ENCODE measurements around the gene DNAJC27.

Gene DNAJC27

DNA sequence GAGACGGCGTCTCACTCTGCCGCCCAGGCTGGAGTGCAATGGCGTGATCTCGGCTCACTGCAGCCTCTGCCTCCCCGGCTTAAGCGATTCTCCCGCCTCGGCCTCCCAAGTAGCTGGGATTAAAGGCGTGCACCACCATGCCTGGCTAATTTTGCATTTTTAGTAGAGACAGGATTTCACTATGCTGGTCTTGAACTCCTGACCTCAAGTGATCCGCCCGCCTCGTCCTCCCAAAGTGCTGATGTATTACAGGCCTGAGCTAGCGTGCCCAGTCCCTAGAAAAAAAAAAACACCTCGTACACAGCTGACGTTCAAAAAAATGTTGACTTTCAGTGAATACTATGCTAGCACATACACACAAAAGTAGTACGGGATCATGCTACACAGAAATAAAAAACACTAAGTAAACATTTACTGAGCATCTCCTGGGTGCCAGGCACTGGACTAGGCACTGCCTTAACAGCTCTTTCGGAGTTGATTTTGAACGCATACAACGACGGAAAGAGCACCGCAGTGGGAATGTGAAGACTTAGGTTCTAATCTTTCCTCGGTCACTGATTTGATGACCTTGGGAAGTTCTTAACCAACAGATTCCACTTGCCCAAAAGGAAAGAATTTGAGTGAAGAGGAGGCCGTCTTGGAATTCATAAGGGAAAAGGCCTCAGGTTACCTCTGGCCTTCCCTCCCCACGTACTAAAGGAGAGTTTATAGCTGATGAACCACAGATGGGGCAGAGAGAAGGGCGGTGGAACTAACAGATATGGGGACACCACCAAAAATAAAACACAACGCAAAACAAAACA lies 1.1 kb downstream of the DNAJC27 start:
- DNase-seq (ENCODE audit: low read depth, low spot score), result no peak

DNA sequence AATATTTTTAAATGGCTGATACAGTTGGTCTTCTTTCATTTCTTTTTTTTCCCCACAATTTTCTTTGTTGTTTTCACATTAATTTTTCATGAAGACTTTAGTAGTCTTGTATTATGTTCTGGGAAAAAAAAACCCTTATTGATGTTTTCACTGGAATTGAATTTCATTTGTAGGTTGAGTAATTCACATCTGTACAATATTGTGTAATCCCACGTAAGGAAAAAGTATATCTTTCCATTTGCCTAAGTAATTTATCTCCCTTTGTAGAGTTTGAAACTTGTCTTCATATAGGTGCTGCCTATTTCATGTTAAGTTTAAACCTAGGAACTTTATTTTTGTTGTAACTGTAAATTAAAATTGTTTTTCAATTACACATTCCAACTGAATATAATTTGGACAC lies 2.0 kb downstream of the DNAJC27 start:
- DNase-seq (ENCODE audit: low read depth, low spot score), result no peak

- no peak for DNase-seq (ENCODE audit: low read depth, low spot score)
These were observed 9.9 kb downstream of the DNAJC27 start for GRCh38 chr2:24961903-24962302.

DNA sequence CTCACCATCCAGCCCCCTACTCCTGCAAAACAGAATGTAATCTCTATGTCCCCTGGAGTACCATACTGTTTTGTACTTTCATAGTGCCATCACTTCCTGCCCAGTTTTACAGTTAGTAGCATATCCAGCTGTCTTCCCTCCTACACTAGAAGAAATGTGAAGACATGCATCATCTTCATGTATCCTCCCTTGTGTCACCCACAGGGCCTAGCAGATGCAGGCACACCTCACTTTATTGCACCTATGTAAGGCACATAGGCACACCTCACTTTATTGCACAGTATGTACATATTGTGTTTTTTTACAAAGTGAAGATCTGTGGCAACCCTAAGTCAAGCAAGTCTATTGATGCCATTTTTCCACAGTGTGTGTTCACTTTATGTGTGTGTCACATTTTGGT lies 12.0 kb downstream of the DNAJC27 start:
- no peak for DNase-seq (ENCODE audit: low read depth, low spot score)

DNA sequence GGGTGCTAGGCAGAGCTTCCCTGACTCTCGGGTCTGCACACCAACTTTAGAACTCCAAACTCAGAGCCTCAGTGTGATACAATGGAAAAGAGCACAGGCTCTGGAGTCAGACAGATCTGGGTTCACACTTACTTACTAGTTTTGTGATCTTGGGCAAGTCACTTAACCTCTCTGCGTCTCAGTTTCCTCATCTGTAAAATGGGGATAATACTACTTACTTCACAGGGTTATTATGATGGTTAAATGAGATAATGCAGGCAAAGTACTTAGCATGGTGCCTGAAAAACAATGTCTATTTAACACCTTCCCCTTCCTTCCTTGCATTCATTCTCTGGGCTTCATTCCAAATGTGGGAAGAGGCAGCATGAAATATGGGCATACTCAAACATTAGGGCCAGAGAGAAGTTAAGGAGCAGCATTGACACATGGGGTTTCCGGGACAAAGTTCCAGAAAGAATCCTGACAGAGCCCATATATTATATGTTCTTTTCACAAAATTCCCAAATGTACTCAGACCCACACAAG lies 13.3 kb downstream of the DNAJC27 start:
- no peak for DNase-seq (ENCODE audit: low read depth, low spot score)

DNA sequence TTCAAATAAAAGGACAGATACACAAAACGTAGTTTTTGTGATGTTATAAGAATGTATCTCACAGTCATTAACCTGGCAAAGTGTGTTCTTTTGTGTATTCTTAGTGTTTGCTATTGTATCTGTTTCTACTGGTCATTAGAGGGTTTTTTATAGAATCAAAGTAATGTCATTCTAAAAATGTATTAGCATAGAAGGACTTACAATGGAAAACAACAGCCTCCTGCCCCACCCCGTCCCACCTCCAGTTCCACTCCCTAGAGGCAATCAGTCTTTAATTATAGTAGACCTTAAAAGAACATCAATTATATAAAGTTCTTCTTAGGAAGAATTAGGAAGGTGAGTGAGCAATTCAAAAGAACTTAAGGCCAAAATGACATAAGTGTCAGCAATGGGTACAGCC lies 13.8 kb downstream of the DNAJC27 start:
- no peak for DNase-seq (ENCODE audit: low read depth, low spot score)

GRCh38 chr2:24957221-24957620 lies 14.5 kb downstream of the DNAJC27 start:
- no peak for DNase-seq (ENCODE audit: low read depth, low spot score)

DNA sequence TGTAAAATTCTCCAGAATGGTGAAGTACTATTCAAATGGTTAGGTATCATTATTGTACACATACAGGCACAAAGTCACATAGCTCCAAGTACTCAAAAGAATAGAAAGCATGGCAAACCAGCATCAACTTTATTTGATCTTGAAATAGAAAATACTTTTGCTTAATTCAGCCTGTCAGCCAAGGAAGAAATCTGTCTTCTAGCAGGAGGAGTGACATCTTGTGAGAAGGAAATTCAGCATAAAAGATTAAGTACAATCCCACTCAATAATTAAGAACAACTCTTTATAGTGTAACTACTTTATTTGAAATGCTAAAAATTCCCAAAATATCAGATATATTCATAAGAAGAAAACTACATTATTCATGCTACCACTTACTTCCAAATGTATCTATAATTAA lies 15.8 kb downstream of the DNAJC27 start:
- DNase-seq (ENCODE audit: low read depth, low spot score), result no peak

GRCh38 chr2:24955232-24955631 lies 16.5 kb downstream of the DNAJC27 start:
- DNase-seq (ENCODE audit: low read depth, low spot score), result no peak

GRCh38 chr2:24950102-24950501 lies 21.7 kb downstream of the DNAJC27 start:
- no peak for DNase-seq (ENCODE audit: low read depth, low spot score)

DNA sequence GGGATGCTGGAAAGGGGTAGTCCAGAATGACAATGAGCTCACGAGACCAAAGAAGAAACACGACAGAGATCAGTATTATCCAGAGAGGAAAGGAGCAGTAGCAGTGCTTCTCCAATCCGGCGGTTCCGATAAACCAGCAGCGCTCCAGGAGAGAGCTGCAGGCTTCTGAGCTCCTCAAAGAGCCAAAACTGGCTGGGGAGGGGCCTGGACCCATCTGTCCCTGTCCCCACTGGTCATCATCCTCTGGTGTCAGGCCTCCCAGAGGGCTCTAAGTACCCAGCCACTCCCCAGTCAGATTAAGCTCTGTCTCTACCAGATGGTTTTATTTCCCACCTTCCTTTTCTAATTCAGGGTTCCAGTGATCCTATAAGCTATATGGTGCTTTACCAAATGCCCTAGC lies 23.2 kb downstream of the DNAJC27 start:
- DNase-seq (ENCODE audit: low read depth, low spot score), result no peak

DNA sequence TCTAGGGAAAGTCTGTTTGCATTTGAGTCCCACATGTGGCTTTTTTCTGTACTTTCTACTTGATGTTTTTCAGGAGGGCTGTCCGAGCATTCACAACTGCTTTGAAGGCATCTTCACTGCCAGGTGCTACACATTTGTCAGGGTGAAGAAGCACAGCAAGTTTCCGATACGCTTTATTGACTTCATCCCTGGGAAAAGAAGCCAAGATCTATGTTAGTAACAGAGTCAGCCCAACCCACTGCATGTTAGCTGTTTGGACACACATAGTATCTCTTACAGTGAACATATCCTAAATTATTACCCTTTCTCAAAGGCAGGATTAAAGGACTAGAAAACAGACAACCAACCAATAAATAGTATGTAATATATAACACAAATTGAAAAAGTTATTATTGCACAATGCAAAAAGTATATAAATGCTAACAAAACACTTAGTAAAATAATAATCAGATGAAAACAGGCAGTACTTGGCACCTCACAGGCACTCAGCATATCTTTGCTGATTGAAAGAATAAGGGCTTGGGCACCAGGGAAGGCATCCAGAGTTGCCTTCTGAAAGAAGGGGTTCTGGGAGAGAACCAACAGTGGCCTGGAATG lies 24.1 kb downstream of the DNAJC27 start:
- DNase-seq (ENCODE audit: low read depth, low spot score), result no peak

- DNase-seq (ENCODE audit: low read depth, low spot score), result no peak
These were observed 25.8 kb downstream of the DNAJC27 start for GRCh38 chr2:24945907-24946306.

GRCh38 chr2:24943427-24944053 lies 28.2 kb downstream of the DNAJC27 start:
- DNase-seq (ENCODE audit: low read depth, low spot score), result no peak

GRCh38 chr2:24939353-24939752 lies 32.4 kb downstream of the DNAJC27 start:
- no peak for DNase-seq (ENCODE audit: low read depth, low spot score)

- no peak for DNase-seq (ENCODE audit: low read depth, low spot score)
These were observed 34.5 kb downstream of the DNAJC27 start for GRCh38 chr2:24937236-24937635.

DNA sequence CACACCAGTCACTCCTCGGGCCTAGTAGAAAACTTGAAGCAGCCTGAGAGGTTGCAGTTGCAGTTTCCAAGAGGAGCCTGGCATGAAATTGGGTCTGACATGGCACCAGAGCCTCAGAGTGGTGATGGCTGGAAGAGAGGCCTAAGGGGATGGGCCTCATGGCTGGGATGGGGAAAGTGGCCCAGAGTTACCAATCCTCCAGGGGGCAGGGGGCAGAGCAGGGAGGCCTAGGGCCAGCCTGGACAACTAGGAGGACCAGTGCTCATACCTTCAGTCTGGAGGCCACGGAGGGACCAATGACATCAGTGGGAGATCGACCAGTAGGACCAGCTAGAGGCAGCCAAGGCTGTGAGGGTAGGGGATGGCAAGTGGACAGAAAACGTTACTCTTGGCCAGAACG lies 36.6 kb downstream of the DNAJC27 start:
- no peak for DNase-seq (ENCODE audit: low read depth, low spot score)

DNA sequence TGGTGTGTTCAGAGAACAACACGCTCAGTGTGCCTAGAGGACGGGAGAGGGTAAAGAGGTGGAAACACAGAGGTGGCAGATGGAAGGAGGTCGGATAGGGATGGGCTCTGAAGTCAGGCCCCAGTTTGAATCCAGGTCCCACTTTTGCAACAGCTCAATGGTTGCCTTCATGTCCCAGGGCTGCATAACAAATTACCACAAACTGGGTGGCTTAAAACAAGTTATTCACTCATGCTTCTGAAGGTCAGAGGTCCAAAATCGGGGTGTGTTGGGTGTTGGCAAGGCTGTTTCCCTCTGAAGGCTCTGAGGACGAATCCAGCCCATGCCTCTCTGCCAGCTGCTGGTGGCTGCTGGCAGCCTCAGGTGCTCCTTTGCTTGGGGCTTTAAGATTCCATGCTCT lies 39.0 kb downstream of the DNAJC27 start:
- DNase-seq (ENCODE audit: low read depth, low spot score), result no peak

- no peak for DNase-seq (ENCODE audit: low read depth, low spot score)
These were observed 41.0 kb downstream of the DNAJC27 start for GRCh38 chr2:24930768-24931167.

DNA sequence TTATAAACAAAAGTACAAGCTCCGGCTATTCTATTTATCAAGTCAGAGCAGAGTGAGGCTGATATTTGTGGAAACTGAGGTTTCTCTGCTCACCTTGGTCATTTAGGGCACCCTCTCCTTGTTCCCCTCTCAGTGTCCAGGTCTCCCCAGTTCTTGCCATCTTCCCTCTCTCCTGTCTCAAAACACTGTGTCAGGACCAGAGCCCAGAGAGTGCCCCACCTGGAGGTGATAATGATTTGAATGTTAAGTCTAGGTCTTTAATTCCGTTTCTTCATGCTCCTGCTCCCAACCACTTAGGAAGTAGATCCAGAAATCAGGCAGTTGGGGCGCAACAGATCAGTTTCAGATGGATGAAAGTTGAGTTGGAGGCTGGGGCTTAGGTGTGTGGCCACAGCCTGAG lies 42.5 kb downstream of the DNAJC27 start:
- no peak for DNase-seq (ENCODE audit: low read depth, low spot score)

DNA sequence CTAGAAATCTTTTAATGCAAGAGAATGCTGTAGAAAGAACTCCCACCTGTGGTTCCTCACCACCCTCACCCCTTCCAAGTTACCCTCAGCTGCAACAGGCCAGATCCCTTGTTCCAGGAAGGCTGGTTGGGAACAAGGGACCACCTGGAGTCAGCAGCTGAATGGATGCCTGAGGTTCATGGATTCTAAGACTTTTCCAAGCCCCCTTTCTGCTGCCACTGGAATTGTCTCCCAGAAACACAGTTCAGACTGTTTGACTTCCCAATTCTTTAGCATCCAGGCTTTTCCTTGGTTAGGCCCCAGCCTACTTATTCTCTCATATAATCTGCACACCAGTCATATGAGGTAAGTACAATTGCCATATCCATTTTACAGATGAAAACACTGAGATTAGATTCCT lies 43.7 kb downstream of the DNAJC27 start:
- DNase-seq (ENCODE audit: low read depth, low spot score), result no peak

GRCh38 chr2:24926602-24927252 lies 45.0 kb downstream of the DNAJC27 start:
- DNase-seq (ENCODE audit: low read depth, low spot score), result no peak

Measured in iPS DF 19.7 (cell line).